ENCODE data around the gene TMEM101.

- no peak for TF ChIP-seq POLR2A (IDR thresholded peaks at IDR 0.05; ENCODE audit: low read depth)
- no peak for TF ChIP-seq CTCF (IDR thresholded peaks at IDR 0.05)
- TF ChIP-seq POLR2AphosphoS5 (IDR thresholded peaks at IDR 0.05): no peak
- no peak for TF ChIP-seq EP300 (IDR thresholded peaks at IDR 0.05)
Measured at GRCh38 chr17:44023545-44024270, 8.9 kb upstream of the TMEM101 start.
